IMR-90 (cell line): ENCODE measurements around the gene LTB4R. TPM values are rescaled to one million over a fixed set of nuclear protein-coding genes. Genes with fewer than 3 reads are reported as not detected.

Source experiments
- ATAC-seq: fragments of 200-7000 bp; cut with Tn5 transposase; 2 replicates; pipeline ENCODE4 v1.9.1; 2020; ENCODE audit warnings: low read depth, mild to moderate bottlenecking, moderate library complexity
- BruUV-seq: library from RNA; stranded (reverse); fragments of 400-500 nt; replicated peaks from 2 replicates; lab custom pipeline; 2021; lab: Mats Ljungman, UMichigan
- CTCF ChIA-PET: fragments of 300-600 bp; formaldehyde crosslinking; extraction: SDS; loops from one replicate; lab custom pipeline; 2021; ENCODE audit warnings: antibody characterized with exemption; lab: Yijun Ruan, JAX
- POLR2A ChIA-PET: fragments of 300-600 bp; sonication (Branson Sonifier 250); formaldehyde crosslinking; loops from one replicate; lab custom pipeline; 2022; ENCODE audit warnings: antibody characterized with exemption; ENCODE audit not compliant: unreplicated experiment; lab: Charles Lee
- DNase-seq: peaks from one replicate; pipeline ENCODE4 v3.0.0; 2013
- H2AFZ ChIP-seq: replicated peaks from 2 replicates; pipeline ENCODE3; 2013; ENCODE audit warnings: low read length, mild to moderate bottlenecking; ENCODE audit not compliant: poor library complexity
- H2AK5ac ChIP-seq: 2 replicates; pipeline ENCODE4 v1.6.1; 2013; ENCODE audit warnings: low read depth, low read length, inconsistent platforms
- H2AK9ac ChIP-seq: replicated peaks from 2 replicates; pipeline ENCODE3; 2013; ENCODE audit warnings: mild to moderate bottlenecking, low read depth, low read length, moderate library complexity; ENCODE audit not compliant: poor library complexity
- H2BK120ac ChIP-seq: 2 replicates; pipeline ENCODE4 v1.6.1; 2013; ENCODE audit warnings: low read depth, low read length, inconsistent platforms
- H2BK15ac ChIP-seq: 3 replicates; pipeline ENCODE4 v1.6.1; 2013; ENCODE audit warnings: low read depth, low read length, inconsistent platforms
- H2BK20ac ChIP-seq: 2 replicates; pipeline ENCODE4 v1.6.1; 2013; ENCODE audit warnings: low read depth, mild to moderate bottlenecking, inconsistent platforms, low read length, moderate library complexity
- H2BK5ac ChIP-seq: 2 replicates; pipeline ENCODE4 v1.6.1; 2013; ENCODE audit warnings: mild to moderate bottlenecking, low read depth, low read length, inconsistent platforms; ENCODE audit not compliant: poor library complexity, severe bottlenecking
- H3K14ac ChIP-seq: replicated peaks from 2 replicates; pipeline ENCODE4 v1.6.1; 2013; ENCODE audit warnings: low read depth, low read length, inconsistent platforms
- H3K18ac ChIP-seq: 2 replicates; pipeline ENCODE4 v1.6.1; 2013; ENCODE audit warnings: low read depth, low read length, control low read depth
- H3K23ac ChIP-seq: 2 replicates; pipeline ENCODE4 v1.6.1; 2013; ENCODE audit warnings: low read depth, low read length, inconsistent platforms
- H3K27ac ChIP-seq: 2 replicates; pipeline ENCODE4 v1.5.1; 2013; ENCODE audit warnings: mild to moderate bottlenecking, control low read depth, low read length; ENCODE audit not compliant: insufficient read depth
- H3K27me3 ChIP-seq: 2 replicates; pipeline ENCODE4 v1.6.1; 2013; ENCODE audit warnings: low read length; ENCODE audit not compliant: control insufficient read depth, insufficient read depth
- H3K36me3 ChIP-seq: 2 replicates; pipeline ENCODE4 v1.6.1; 2013; ENCODE audit warnings: low read length, mixed read lengths; ENCODE audit not compliant: control insufficient read depth, insufficient read depth
- H3K4ac ChIP-seq: 2 replicates; pipeline ENCODE4 v1.6.1; 2013; ENCODE audit warnings: low read depth, low read length, inconsistent platforms
- H3K4me1 ChIP-seq: 2 replicates; pipeline ENCODE4 v1.6.1; 2013; ENCODE audit warnings: low read length, mixed read lengths; ENCODE audit not compliant: control insufficient read depth, insufficient read depth
- H3K4me2 ChIP-seq: 2 replicates; pipeline ENCODE4 v1.6.1; 2013; ENCODE audit warnings: low read depth, mild to moderate bottlenecking, control low read depth, low read length, moderate library complexity
- H3K4me3 ChIP-seq: 2 replicates; pipeline ENCODE4 v1.5.1; 2013; ENCODE audit warnings: low read depth, mild to moderate bottlenecking, control low read depth, low read length, moderate library complexity; ENCODE audit not compliant: insufficient read depth
- H3K56ac ChIP-seq: 2 replicates; pipeline ENCODE4 v1.6.1; 2013; ENCODE audit warnings: low read length, inconsistent platforms; ENCODE audit not compliant: insufficient read depth; ENCODE audit errors: extremely low read depth
- H3K79me1 ChIP-seq, 2 experiments: 2 replicates each; pipeline ENCODE4 v1.6.1; 2013; ENCODE audit warnings: low read length in 2 of 2, inconsistent platforms in 1 of 2, low read depth in 1 of 2
- H3K9ac ChIP-seq: 2 replicates; pipeline ENCODE4 v1.6.1; 2013; ENCODE audit warnings: low read depth, low read length, control low read depth
- H3K9me1 ChIP-seq: 2 replicates; pipeline ENCODE4 v1.6.1; 2013; ENCODE audit warnings: low read length, inconsistent platforms; ENCODE audit not compliant: insufficient read depth
- H3K9me3 ChIP-seq: 2 replicates; pipeline ENCODE4 v1.6.1; 2013; ENCODE audit warnings: low read length; ENCODE audit not compliant: control insufficient read depth, insufficient read depth
- H4K20me1 ChIP-seq: 2 replicates; pipeline ENCODE4 v1.6.1; 2013; ENCODE audit warnings: low read length, inconsistent platforms; ENCODE audit not compliant: insufficient read depth
- H4K5ac ChIP-seq: 2 replicates; pipeline ENCODE4 v1.6.1; 2013; ENCODE audit warnings: mild to moderate bottlenecking, low read depth, low read length, control low read depth
- H4K8ac ChIP-seq, 2 experiments: 2 replicates each; pipeline ENCODE4 v1.6.1; 2013; ENCODE audit warnings: low read depth in 2 of 2, low read length in 2 of 2, control low read depth in 1 of 2, inconsistent platforms in 1 of 2
- H4K91ac ChIP-seq: 2 replicates; pipeline ENCODE4 v1.6.1; 2013; ENCODE audit warnings: low read depth, low read length, inconsistent platforms; ENCODE audit not compliant: insufficient read depth
- BHLHE40 ChIP-seq: fragments of 150-350 bp; IDR thresholded peaks from 2 replicates; pipeline ENCODE4 v1.6.1; 2016; ENCODE audit warnings: mild to moderate bottlenecking, low read depth, low read length
- CHD1 ChIP-seq: IDR thresholded peaks from 2 replicates; pipeline ENCODE4 v1.6.1; 2012; ENCODE audit warnings: low read depth, low read length, improper control_type of control experiment
- CTCF ChIP-seq: conservative IDR thresholded peaks from 2 replicates; pipeline ENCODE4 v1.5.1; 2012; ENCODE audit warnings: mild to moderate bottlenecking, low read depth, low read length, improper control_type of control experiment
- ELK1 ChIP-seq: fragments of 150-350 bp; IDR thresholded peaks from 2 replicates; pipeline ENCODE4 v1.6.1; 2016; ENCODE audit warnings: low read depth, mild to moderate bottlenecking, low read length, moderate library complexity, borderline replicate concordance
- FOS ChIP-seq: fragments of 150-350 bp; IDR thresholded peaks from 2 replicates; pipeline ENCODE4 v1.6.1; 2016; ENCODE audit warnings: low read depth, low read length
- MAZ ChIP-seq: IDR thresholded peaks from 2 replicates; pipeline ENCODE4 v1.6.1; 2012; ENCODE audit warnings: low read depth, mild to moderate bottlenecking, low read length, improper control_type of control experiment, moderate library complexity, borderline replicate concordance
- MXI1 ChIP-seq: IDR thresholded peaks from 2 replicates; pipeline ENCODE4 v1.6.1; 2012; ENCODE audit warnings: low read depth, mild to moderate bottlenecking, low read length, moderate library complexity, borderline replicate concordance
- RAD21 ChIP-seq: IDR thresholded peaks from 2 replicates; pipeline ENCODE4 v1.6.1; 2012; ENCODE audit warnings: low read length, improper control_type of control experiment
- RCOR1 ChIP-seq: IDR thresholded peaks from 2 replicates; pipeline ENCODE4 v1.6.1; 2012; ENCODE audit warnings: mild to moderate bottlenecking, low read length, improper control_type of control experiment; ENCODE audit not compliant: insufficient replicate concordance
- RFX5 ChIP-seq: IDR thresholded peaks from 2 replicates; pipeline ENCODE4 v1.8.0; 2012; ENCODE audit warnings: low read depth, mild to moderate bottlenecking, low read length, moderate library complexity
- WGBS, 2 experiments: methylation state at CpG; one replicate each; pipeline versions ENCODE4 v1.1.5 to v1.1.7; 2013; ENCODE audit warnings: missing lambda C conversion rate in 2 of 2; ENCODE audit not compliant: insufficient read length in 1 of 2; ENCODE audit errors: extremely low coverage in 2 of 2; 5-methylcytosine and 5-hydroxymethylcytosine counted together
- dilution Hi-C: fragments of 300-500 bp; cut with HindIII; formaldehyde crosslinking; loops from one replicate; pipeline ENCODE4 v1.14.3; 2018; ENCODE audit warnings: low sequenced_read_pairs; ENCODE audit not compliant: unreplicated experiment
- in situ Hi-C: fragments of 300-500 bp; cut with MboI; formaldehyde crosslinking; loops from 3 replicates; pipeline ENCODE4 v1.14.3; 2019; ENCODE audit warnings: low sequenced_read_pairs, inconsistent platforms, mixed read lengths
- intact Hi-C: fragments of 100-400 bp; cut with micrococcal nuclease; formaldehyde crosslinking; loops from 2 replicates; pipeline ENCODE4 v1.10.0; 2022
- polyA plus RNA-seq, 3 experiments: library from polyadenylated mRNA; depleted of rRNA; stranded (reverse); fragments of >200 nt; gene quantifications; 2 replicates each; pipeline ENCODE4 v1.2.3, GENCODE V29; 2012; ENCODE audit warnings: low replicate concordance in 1 of 3
- total RNA-seq: library from RNA; depleted of rRNA; stranded (reverse); fragments of >200 nt; gene quantifications from 2 replicates; pipeline ENCODE4 v1.2.3, GENCODE V29; 2012

LTB4R gene
- total and polyA plus RNA-seq, 2 of the 4 experiments (the other 2 are of a cell fraction) = 0.18 to 2.3 TPM

- no peaks in the 10 kb centered on the region for H3K9me3 ChIP-seq
- H4K5ac ChIP-seq = peak overlapping the region; percentile 92
- H2AFZ ChIP-seq = peak overlapping the region; percentile 97
- H3K9me1 ChIP-seq = peaks cover 5% of the 10 kb centered on the region; the same call in 1 of the 2 replicates
- in situ Hi-C loops (no loop called here), dilution Hi-C loops (no loop called here), intact Hi-C loops (loop anchor here (1.0 to 2.0 kb wide), 3 partner anchors 14 to 28 kb away; partner anchors contain the start of gene TINF2)
- peaks cover 10 to 28% of the 10 kb centered on the region in 2 experiments for H3K79me1 ChIP-seq
- peak overlapping the region; percentile 78; the same call in 1 of the 2 replicates for H3K18ac ChIP-seq
- 76% methylated on average over 2 of the region's 13 CpGs; no CpG with 5 or more reads in 1 of the 2 experiments for WGBS, 2 experiments
- H3K4me1 ChIP-seq = peaks cover 5% of the 10 kb centered on the region; the same call in 1 of the 2 replicates
- H3K23ac ChIP-seq = no peak overlapping the region
- H2AK5ac ChIP-seq = 0 out of 2 replicates have a peak overlapping the region, but pooled peaks have one; percentile 40
- peak overlapping the region; percentile 89 for H3K27ac ChIP-seq
- no peak overlapping the region; the same call in 1 of the 2 replicates for H3K56ac ChIP-seq
- TF ChIP-seq RAD21 = no peak
- TF ChIP-seq ELK1 = no peak
- TF ChIP-seq RFX5 = no peak
- TF ChIP-seq RCOR1 = no peak
- TF ChIP-seq FOS = no peak
- TF ChIP-seq MAZ = no peak
- TF ChIP-seq CHD1 = no peak
- TF ChIP-seq MXI1 = no peak
- no peak for TF ChIP-seq BHLHE40
- TF ChIP-seq CTCF = no peak
- H3K4me2 ChIP-seq = peak overlapping the region; percentile 88
- no peak for DNase-seq
- no peak for ATAC-seq
- BruUV-seq = no TSS peak
- H2BK120ac ChIP-seq = no peak overlapping the region
- peak overlapping the region; percentile 92 for H3K9ac ChIP-seq
- peak overlapping the region; percentile 97 for H3K14ac ChIP-seq
- H3K27me3 ChIP-seq = no peaks in the 10 kb centered on the region
- peaks cover 27% of the 10 kb centered on the region for H3K36me3 ChIP-seq
- peak overlapping the region; percentile 96 for H3K4ac ChIP-seq
- no peak overlapping the region for H2BK20ac ChIP-seq
- H4K8ac ChIP-seq = peak overlapping the region; percentile 90 to 97; a peak in 3 of 4 replicates
- peak overlapping the region; percentile 90 for H2BK5ac ChIP-seq
- CTCF ChIA-PET = interaction anchor here (0.8 to 2.0 kb wide), 4 partner anchors 9 to 28 kb away, joined by 3 to 11 read pairs (median 4); partner anchors contain the start of gene TINF2
- peak overlapping the region; percentile 100 for H2AK9ac ChIP-seq
- no peak overlapping the region; the same call in 1 of the 2 replicates for H4K91ac ChIP-seq
- H3K4me3 ChIP-seq = peak overlapping the region; percentile 63
- H4K20me1 ChIP-seq = no peaks in the 10 kb centered on the region
- POLR2A ChIA-PET = no interaction called here
- no peak overlapping the region for H2BK15ac ChIP-seq
Observed at GRCh38 chr14:24270537-24271133, 40.7 kb upstream of the LTB4R start.
